ENCODE results near the gene MPST.

Gene MPST

GRCh38 chr22:37000676-37001534 lies 18.6 kb upstream of the MPST start:
- no peak for DNase-seq (ENCODE audit: low read depth)

DNA sequence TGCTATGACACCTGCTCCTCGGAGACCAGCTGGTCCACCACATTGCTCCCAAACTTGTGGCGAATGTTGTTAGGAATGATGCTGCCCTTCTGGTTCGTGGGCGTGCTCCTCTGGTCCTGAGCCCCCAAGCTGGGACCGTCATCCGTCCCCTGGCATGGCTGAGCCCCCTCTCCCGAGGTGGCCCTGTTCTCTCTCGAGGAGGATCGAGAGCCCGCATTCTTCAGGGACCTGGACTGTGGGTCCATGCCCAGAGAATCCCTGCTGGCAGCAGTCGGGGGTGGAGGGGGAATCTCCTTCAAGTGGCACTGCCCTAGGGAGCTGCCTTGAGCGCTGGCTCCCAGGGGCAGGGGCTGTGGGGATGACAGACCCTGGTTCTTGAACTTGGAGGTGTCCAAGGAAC lies 17.7 kb upstream of the MPST start:
- no peak for DNase-seq (ENCODE audit: low read depth)

- no peak for DNase-seq (ENCODE audit: low read depth)
These were observed 16.9 kb upstream of the MPST start for GRCh38 chr22:37002633-37003032.

GRCh38 chr22:37007651-37008050 lies 11.9 kb upstream of the MPST start:
- DNase-seq (ENCODE audit: low read depth), result no peak

DNA sequence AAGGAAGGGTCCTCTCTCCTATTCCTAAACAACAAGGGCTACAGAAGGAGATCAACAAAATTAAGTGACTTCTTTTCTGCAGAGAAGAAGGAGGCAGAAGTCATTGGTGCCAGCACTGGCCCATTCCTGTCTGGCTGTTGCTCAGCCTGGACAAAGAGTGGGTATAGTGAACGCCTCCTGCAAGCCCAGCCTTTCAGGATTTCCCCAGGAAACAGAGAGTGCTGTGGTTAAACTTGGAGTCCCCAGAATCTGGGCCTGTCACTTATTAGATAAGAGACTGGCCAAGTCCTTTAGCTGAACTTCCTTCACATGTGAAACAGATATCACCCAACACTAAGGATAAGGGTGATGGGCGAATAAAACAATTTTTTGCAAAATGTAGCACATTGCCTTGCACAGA lies 11.2 kb upstream of the MPST start:
- DNase-seq (ENCODE audit: low read depth), result no peak

GRCh38 chr22:37009490-37009889 lies 10.1 kb upstream of the MPST start:
- no peak for DNase-seq (ENCODE audit: low read depth)

DNA sequence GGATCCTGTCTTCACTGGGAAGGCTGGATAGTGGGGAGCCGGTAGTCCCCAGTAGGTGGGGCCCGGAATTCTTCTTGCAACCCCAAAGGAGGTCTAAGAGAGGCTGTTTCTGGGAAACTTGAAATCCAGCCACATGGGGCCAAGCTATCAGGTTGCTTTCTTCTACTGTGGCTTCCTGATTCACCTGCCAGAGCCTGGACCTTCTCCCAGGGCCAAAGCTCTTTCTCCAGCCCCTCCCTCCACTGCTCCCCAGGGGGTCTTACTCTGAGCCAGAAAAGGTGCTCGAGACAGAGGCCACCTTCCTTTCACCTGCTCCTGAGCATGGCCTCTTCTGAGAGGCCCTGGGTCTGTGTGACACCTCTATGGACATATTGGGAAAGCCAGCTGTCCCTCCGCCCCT lies 9.4 kb upstream of the MPST start:
- no peak for DNase-seq (ENCODE audit: low read depth)

GRCh38 chr22:37010976-37011375 lies 8.6 kb upstream of the MPST start:
- DNase-seq (ENCODE audit: low read depth), result no peak

GRCh38 chr22:37011472-37011871 lies 8.1 kb upstream of the MPST start:
- no peak for DNase-seq (ENCODE audit: low read depth)

DNA sequence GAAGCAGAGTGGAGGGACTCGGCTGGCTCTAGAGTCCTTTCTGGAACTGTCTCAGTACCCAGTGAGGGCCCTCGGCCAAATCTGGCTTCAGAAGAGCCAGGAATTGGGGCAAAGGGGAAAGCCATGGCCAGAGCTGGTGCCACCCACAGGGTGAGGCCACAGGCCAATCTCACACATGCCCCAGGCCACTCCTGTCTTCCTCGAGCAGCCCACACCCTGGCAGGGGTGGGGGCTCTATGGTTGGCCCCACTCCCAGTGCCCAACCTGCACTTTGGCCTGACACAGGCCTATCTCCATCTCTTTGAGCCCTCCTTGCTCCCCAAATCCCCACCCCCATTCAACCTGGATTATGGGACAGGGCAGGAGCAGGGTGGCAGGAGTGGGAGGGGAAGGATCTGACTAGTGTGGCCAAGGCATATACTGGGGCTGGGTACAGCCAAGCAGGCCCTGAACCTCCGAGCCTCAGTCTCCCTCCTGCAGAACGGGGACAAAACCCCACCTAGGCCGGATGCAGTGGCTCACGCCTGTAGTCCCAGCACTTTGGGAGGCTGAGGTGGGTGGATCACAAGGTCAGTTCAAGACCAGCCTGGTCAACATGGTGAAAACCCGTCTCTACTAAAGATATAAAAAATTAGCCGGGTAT lies 7.2 kb upstream of the MPST start:
- no peak for DNase-seq (ENCODE audit: low read depth)

GRCh38 chr22:37012956-37013355 lies 6.6 kb upstream of the MPST start:
- DNase-seq (ENCODE audit: low read depth), result no peak

- no peak for DNase-seq (ENCODE audit: low read depth)
These were observed 5.1 kb upstream of the MPST start for GRCh38 chr22:37014415-37014806.

DNA sequence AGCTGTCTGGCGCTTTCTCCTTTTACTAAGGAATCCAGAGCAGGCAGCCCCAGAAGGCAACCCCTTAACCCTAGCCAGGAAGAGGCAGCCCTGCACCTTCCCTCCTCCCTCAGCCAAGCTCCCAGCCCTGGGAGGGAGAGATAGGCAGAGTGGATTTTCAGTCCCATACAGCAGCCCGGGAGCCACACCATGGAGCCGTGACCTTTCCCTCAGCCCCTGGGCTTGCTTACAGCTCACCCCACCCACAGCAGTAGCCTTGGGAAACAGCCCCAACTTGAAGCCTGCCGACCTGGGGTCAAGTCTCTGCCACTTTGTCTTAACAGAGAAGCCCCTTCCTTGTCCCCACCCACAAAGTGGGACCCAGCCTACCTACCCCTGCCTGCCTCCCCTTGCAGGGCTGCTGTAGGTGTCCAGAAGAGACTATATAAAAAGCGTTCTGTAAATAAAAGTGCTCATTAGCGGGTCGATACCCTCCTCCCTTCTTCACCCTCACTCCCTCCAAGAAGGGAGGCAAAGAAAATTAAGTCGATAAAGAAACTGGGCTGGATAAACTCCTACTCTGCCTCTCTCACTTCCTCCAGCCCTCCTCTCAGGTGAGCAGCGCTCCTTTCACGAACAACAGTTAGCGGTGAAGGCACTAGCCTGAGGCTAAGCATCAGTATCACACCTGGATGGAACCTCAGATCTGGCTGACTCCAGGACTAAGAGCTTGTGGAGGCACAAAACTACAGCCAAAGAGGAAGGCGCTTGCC lies 4.5 kb upstream of the MPST start:
- DNase-seq (ENCODE audit: low read depth), result no peak

GRCh38 chr22:37015587-37015878 lies 4.0 kb upstream of the MPST start:
- no peak for DNase-seq (ENCODE audit: low read depth)

- DNase-seq (ENCODE audit: low read depth), result no peak
These were observed 3.2 kb upstream of the MPST start for GRCh38 chr22:37016134-37016910.

DNA sequence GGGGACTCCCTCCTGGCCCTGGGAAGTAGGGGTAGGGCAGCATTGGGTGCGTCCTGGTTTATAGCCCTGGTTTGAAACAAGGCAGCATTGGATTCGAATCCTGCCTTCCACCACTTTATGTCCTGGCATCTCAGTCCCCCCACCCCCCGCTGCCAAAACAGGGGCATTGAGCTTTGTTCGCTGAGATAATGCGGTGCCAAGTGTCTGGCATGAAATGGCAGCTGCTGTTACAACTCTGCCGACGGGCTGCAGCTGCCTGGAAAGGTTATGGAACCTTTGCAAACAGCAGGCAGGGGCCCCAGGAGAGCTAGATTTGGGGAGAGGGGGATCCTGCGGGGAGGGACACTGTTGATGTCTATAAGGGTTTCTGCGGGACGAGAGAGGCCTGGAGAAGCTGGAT lies 2.2 kb upstream of the MPST start:
- DNase-seq (ENCODE audit: low read depth), result no peak

- DNase-seq (ENCODE audit: low read depth), result no peak
These were observed 1.3 kb upstream of the MPST start for GRCh38 chr22:37018086-37018814.

DNA sequence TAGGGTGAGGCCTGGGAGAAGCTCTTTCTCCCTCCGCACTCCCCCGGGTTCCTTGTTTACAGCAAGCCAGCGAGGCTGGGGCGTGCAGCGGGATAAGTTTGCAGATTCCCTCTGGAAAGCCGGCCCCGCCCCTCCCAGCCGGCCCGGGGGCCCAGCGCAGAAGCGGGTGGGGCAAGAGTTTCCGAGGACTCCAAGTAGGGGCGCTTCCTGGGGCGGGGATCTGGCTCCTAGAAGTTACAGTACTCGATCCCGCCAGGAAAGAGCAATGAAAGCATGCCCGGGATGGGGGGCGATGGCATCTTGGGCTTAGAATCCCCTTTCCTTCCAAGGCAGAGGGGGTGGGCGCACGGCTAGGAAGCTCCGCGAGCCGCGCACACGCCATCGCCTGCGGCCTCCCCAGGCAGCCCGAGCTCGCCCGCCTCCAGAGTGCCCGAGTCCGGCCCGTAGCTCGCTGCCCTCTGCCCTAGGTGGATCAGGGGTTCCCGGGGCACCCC lies 680 bp upstream of the MPST start:
- no peak for DNase-seq (ENCODE audit: low read depth)

DNA sequence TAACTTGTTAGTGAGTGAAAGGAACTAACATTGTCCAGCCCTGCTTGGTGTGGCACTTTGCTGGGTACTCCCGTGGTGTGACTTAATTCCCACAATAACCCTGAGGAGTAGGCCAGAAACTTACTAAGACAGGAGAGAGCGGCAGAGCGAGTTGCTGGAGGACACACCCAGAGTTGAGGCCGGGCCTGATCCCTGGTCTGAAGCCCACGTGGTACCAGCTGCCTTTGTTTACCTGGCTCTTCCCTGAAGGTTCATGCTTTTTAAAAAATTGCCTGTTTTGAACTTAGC lies 594 bp downstream of the MPST start:
- no peak for DNase-seq (ENCODE audit: low read depth)

- DNase-seq (ENCODE audit: low read depth), result no peak
These were observed 1.5 kb downstream of the MPST start for GRCh38 chr22:37021041-37021440.

GRCh38 chr22:37021710-37022482 lies 2.4 kb downstream of the MPST start:
- peak; percentile 49 for DNase-seq (ENCODE audit: low read depth)
